ENCODE measurements around the gene ERF.
"Not testable (repeated sequence)": the region's sequence is repeated elsewhere in the genome, so short reads cannot be mapped to it uniquely, and the experiment has no call there.

Gene ERF

DNA sequence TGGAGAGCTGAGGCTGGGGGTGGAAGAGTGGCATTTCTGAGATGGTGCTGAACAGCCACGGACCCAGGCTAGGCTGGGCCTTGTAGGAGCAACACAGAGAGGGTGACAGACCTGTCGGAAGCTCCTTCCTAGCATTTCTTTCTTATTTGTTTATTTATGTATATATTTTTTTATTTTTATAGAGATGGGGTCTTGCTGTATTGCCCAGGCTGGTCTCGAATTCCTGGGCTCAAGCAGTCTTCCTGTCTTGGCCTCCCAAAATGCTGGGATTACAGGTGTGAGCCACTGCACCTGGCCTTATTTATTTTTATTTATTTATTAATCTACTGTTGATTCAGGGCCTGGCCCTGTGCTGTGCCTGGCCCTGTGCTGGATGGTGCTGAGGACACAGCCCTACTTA is 20.6 kb upstream of the ERF start:
- in situ Hi-C loops (cut with HindIII; ENCODE audit: low sequenced_read_pairs), result no loop called here

DNA sequence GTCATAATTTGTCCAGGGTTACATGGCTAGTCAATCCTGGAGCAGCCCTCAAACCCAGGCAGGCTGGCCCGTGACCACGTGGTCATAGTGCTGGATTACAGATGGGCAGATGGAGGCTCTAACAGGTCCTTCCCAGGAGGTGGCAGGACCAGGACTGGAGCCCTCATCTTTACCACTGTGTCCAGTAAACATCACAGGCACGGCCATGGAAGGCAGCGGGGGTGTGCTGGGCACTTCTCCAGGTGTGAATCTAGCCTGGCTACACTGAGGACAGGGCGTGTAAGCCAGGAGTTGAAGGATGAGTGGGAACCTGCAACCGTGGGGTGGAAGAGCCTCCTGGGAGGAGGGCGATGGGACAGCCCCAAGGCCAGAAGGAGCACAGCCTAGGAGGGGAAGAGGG is 20.2 kb upstream of the ERF start:
- in situ Hi-C loops (cut with HindIII; ENCODE audit: low sequenced_read_pairs), result no loop called here

DNA sequence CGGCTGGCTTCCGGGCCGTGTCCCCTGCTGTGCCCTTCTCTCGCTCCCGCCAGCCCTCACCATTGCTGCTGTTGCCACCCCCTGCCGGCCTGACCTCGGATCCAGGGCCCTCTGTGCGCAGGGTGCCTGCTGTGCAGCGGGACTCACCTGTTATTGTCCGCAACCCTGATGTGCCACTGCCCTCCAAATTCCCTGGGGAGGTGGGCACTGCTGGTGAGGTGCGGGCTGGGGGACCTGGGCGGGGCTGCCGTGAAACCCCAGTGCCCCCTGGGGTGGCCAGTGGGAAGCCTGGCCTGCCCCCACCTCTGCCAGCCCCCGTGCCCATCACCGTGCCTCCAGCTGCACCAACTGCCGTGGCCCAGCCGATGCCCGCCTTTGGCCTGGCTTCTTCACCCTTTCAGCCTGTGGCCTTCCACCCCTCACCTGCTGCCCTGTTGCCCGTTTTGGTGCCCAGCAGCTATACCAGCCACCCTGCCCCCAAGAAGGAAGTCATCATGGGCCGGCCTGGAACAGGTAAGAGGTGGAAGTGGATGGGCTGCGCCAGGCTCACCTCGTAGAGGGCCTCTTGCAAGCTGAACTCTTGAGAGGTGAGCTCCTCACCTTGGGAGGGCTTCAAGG is 19.2 kb upstream of the ERF start:
- in situ Hi-C loops (cut with HindIII; ENCODE audit: low sequenced_read_pairs), result no loop called here

DNA sequence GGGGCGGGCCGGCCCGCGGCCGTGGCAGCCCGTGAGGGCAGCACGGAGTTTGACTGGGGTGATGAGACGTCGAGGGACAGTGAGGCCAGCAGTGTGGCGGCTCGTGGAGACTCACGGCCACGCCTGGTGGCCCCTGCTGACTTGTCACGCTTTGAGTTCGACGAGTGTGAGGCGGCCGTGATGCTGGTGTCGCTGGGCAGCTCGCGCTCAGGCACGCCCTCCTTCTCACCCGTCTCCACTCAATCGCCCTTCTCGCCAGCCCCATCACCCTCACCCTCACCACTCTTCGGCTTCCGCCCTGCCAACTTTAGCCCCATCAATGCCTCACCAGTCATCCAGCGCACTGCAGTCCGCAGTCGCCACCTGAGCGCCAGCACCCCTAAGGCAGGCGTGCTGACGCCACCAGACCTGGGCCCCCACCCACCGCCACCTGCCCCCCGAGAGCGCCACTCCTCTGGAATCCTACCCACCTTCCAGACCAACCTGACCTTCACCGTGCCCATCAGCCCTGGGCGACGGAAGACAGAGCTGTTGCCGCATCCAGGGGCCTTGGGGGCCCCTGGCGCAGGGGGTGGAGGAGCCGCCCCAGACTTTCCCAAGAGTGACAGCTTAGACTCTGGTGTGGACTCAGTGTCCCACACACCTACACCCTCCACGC is 18.6 kb upstream of the ERF start:
- in situ Hi-C loops (cut with HindIII; ENCODE audit: low sequenced_read_pairs), result no loop called here

DNA sequence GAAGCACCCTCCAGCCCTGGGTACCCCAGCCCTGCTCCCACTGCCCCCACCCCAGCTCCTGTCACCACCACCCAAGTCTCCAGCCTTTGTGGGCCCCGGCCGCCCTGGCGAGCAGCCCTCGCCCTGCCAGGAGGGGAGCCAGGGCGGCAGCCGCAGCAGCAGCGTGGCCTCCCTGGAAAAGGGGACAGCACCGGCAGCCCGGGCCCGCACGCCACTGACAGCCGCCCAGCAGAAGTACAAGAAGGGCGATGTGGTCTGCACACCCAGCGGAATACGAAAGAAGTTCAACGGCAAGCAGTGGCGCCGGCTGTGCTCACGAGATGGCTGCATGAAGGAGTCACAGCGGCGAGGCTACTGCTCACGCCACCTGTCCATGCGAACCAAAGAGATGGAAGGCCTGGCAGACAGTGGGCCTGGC is 18.1 kb upstream of the ERF start:
- in situ Hi-C loops (cut with HindIII; ENCODE audit: low sequenced_read_pairs), result no loop called here

DNA sequence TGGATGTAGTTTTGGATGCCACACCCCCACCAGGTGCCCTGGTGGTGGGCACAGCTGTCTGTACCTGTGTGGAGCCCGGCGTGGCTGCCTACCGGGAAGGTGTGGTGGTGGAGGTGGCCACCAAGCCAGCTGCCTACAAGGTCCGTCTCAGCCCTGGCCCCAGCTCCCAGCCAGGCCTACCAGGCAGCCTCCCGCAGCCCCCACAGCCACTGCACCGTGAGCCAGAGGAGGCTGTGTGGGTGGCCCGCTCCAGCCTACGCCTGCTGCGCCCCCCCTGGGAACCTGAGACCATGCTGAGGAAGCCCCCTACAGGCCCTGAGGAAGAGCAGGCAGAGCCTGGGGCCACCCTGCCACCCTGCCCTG is 17.6 kb upstream of the ERF start:
- in situ Hi-C loops (cut with HindIII; ENCODE audit: low sequenced_read_pairs), result no loop called here

DNA sequence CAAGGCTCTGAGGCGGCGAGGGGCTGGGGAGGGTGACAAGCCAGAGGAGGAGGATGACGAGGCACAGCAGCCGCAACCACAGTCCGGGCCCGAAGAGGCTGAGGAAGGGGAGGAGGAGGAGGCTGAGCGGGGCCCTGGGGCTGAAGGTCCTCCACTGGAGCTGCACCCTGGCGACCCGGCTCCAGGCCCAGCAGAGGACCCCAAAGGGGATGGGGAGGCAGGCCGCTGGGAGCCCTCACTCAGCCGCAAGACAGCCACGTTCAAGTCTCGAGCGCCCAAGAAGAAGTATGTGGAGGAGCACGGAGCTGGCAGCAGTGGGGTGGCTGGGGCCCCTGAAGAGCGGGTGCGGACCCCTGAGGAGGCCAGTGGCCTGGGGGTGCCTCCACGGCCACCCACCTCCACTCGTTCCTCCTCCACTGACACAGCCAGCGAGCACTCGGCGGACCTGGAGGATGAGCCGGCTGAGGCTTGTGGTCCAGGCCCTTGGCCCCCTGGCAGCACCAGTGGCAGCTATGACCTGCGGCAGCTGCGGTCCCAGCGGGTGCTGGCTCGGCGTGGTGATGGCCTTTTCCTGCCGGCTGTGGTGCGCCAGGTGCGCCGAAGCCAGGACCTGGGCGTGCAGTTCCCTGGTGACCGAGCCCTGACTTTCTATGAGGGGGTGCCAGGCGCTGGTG is 17.1 kb upstream of the ERF start:
- in situ Hi-C loops (cut with HindIII; ENCODE audit: low sequenced_read_pairs), result no loop called here

DNA sequence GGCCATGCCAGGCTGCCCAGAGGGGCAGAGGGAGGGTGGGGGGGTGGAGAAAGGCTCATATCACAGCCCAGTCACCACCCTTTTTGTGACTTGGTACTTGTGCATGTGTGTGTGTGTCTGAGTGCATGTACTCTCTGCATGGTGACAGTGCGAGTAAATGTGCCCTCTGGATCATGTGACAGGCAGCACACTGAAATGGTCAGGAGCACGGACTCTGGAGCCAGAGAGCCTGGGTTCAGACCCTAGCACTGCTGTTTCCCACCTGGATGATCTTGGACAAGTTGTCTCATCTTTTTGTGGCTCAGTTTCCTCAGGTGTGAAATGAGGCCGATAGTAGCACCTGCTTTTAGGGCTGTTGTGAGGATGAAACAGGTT is 16.1 kb upstream of the ERF start:
- in situ Hi-C loops (cut with HindIII; ENCODE audit: low sequenced_read_pairs), result no loop called here

DNA sequence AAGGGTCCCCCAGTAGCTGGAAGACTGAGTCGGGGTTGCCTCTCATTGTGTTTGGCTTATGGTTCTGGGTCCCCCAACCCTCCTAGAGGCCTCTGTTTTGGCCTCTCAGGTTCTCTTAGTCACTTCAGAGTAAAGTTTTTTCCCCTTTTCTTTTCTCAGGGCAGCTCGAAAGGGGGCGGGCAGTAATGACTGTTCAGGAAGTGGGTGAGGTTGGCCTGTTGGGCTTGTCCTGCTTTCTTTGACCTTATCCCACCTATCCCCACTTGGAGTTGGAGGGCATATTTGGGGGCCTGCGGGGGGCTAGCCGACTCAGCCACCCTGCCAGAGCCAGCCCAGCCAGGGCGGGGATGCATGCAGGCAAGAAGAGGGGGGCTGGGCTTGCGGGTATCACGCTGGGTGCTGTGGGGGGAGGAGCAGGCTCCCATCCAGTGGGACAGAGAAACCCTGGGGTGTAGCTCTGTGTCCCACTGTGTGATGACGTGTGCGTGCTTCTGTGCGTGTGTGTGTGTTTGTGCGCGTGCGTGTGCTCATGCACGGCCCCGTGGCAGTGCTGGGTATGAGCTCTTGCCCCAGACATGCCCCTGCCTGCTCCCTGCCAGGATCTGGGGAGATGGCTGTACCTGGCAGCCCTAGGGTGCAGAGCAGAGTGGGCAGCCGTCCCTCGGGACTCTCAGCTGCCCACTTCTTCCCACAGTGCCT is 15.6 kb upstream of the ERF start:
- in situ Hi-C loops (cut with HindIII; ENCODE audit: low sequenced_read_pairs), result no loop called here

DNA sequence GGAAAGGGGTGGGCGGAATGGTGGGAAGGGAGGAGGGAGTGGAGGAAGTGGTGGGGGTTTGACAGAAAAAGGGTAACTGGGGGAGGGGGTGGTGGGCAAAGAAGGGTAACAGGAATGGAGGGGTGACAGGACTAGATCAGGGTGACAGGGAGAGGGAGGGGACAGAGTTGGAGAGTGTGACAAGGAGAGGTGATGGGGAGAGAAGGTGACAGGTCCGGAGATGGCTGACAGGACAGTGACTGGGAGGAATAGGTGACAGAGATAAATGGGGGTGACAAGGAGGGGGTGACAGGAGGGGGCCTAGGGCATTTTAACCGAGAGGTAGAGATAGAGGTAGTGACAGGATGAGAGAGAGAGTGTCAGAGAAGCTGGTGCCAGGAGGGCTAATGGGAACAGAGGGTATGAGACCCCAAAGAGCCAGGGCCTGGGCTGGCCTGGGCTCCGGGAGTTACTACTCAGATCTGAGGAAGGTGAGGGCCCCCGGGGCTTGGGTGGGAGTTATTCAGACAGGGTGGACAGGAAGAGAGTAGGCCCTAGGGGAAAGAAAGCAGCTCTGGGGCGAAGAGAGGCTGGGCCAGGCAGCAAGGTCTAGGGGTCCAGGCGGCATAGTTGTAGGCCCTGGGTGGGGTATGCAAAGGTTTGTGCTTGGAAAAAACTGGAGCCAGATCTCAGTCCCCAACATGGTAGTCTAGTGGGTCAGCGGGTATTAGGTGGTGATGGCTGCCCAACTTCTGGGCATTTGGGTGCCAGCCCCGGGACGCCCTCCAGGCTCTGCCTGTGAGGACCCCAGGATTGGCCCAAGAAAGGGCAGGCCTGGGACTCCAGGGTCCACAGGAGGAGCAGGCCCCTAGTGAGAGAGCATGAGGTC is 14.8 kb upstream of the ERF start:
- in situ Hi-C loops (cut with HindIII; ENCODE audit: low sequenced_read_pairs), result no loop called here

DNA sequence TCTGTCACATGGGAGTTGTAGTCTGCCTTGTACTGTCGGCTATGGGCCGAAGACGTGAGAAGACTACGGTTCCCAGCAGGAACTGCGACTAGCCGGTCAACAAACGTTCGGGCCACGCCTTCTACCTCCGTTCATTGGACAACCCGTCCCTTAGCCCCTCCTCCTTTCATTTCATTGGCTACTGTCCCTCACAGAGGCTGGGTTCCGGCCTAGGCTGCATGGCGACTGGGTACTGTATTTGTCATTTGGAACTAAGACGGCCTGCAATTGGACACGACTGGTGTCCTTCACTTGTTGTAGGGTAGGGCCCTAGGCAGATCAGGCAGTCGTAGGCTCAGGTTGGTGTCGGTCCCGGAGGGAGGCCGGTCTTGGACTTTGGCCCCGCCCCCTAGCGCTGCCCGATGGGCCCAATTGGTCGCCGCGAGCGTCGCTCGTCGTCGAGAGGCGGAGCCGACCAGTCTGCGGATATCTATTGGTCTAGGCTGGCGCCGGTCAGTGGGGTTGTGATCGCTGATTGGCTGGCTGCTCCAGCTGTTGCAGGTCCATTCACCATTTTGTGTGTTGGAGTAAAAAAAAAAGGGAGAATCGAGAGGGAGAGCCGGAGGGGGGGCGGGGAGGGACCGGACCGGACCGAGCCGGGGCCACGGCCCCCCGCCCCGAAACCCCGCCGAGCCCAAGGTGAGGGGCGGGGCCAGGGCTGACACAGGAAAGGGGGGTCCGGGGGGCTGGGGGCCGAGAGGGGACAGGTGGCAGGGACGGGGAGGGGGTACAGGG is 14.0 kb upstream of the ERF start, which contains the start of gene CIC:
Gene CIC, plus strand, starts transcription at position 549 of the 774 bp plus-strand sequence. CDS start 2,532 bp downstream, outside the sequence.
- in situ Hi-C loops (cut with HindIII; ENCODE audit: low sequenced_read_pairs), result no loop called here

DNA sequence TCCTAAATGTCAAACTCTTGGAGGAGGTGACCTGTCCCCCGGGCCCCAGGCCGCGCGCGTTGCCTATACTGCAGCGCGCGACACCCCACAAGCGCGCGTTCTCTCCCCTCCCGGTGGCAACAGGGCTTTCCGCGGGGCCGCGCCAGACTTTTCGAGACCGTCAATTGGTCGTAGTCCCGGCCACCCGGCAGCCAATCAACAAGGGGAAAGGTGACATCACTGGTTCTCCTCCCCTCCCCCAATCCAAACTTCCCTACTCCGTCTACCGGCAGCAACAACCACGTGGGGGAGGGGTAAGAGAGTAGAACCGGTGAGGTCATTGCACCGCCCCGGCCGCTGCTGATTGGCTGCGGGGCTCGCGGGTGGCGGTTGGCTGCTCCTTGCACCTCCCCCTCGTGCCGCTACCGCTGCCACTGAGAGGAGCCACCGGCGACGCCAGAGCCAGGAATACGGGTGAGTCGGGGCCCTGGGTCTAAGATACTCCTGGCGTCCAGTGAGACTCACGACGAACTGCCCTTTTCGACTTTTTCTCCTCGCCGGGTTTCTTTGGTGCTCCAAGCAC is 13.3 kb upstream of the ERF start:
- in situ Hi-C loops (cut with HindIII; ENCODE audit: low sequenced_read_pairs), result no loop called here

DNA sequence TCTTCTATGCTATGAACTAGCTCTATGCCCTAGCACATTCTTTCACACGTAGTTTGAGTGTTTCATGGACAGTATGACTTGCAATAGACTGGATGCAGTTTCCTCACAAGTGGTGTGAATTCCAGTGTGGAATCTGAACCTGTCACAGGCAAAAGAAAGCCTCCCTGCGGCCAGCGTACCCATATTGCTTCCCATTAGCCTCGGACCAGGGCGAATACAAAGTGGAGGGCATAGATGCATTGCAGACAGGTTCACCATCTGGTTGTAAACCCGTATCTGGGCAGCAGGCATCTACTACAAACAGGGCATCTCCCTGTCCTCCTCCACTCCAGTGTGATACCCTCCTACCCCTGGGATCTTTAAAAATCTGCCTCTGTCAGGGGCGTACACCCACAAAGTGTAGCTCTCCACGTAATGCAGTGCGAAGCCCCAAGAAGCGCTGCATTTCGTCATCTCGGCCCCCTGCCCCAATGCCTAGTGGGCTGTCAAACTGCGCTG is 12.8 kb upstream of the ERF start:
- in situ Hi-C loops (cut with HindIII; ENCODE audit: low sequenced_read_pairs), result no loop called here

DNA sequence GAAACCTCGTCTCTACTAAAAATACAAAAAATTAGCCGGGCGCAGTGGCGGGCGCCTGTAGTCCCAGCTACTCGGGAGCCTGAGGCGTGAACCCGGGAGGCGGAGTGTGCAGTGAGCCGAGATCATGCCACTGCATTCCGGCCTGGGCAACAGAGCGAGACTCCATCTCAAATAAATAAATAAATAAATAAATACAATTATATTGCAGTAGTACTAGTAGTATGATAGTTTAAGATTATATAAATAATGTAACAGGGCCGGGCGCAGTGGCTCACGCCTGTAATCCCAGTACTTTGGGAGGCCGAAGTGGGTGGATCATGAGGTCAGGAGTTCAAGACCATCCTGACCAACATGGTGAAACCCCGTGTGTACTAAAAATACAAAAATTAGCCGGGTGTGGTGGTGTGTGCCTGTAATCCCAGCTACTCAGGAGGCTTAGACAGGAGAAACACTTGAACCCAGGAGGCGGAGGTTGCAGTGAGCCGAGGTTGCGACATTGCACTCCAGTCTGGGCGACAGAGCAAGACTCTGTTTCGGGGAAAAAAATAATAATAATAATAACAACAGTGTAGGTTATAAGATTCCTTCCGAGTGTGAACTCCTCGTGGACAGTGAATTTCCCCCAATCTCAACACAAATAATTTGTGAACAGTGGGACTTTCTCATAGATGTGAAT is 12.1 kb upstream of the ERF start:
- in situ Hi-C loops (cut with HindIII; ENCODE audit: low sequenced_read_pairs), result not testable (repeated sequence)

DNA sequence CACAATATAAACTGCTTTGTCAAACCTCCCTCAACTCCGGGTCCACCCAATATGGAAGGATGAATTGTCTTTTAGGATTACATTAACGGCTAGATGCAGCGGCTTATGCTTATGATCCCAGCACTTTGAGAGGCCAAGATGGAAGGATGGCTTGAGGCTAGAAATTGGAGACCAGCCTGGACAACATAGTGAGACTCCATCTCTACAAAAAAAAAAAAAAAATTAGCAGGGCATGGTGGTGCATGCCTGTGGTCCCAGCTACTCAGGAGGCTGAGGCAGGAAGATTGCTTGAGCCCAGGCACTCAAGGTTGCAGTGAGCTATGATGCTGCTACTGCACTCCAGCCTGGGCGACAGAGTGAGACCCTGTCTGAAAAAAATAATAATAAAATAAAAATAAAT is 11.2 kb upstream of the ERF start:
- in situ Hi-C loops (cut with HindIII; ENCODE audit: low sequenced_read_pairs), result not testable (repeated sequence)

DNA sequence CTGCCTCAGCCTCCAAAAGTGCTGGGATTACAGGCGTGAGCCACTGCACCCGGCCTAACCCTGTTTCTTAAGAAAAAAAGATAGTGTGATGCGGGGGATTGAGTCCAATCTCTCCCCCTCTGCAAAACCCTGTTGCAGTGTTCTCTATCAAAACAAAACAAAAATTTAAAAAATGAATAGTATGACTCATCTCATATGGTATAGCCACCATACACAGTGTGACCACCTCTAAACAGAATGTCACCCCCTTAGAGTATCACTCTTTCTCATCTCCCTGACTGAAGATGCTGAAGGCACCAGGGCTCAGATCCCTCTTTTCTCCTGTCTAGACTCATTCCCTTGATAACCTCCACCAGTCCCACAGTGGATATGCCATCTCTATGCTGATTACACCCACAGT is 6.8 kb upstream of the ERF start:
- in situ Hi-C loops (cut with HindIII; ENCODE audit: low sequenced_read_pairs), result no loop called here

DNA sequence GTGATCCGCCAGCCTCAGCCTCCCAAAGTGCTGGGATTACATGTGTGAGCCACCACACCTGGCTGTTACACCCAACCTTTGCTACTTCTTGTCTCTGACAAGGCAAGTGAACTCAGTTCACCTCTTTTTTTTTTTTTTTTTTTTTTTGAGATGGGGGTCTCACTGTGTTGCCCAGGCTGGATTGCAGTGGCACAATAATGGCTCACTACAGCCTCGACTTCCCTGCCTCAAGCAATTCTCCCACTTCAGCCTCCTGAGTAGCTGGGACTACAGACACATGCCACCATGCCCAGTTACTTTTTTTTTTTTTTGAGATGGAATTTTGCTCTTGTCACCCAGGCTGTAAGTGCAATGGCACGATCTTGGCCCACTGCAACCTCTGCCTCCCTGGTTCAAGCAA is 2.9 kb upstream of the ERF start:
- in situ Hi-C loops (cut with HindIII; ENCODE audit: low sequenced_read_pairs), result loop anchor here (5.0 kb wide), 1 partner anchor 74 kb away; no protein-coding TSS in a partner anchor

DNA sequence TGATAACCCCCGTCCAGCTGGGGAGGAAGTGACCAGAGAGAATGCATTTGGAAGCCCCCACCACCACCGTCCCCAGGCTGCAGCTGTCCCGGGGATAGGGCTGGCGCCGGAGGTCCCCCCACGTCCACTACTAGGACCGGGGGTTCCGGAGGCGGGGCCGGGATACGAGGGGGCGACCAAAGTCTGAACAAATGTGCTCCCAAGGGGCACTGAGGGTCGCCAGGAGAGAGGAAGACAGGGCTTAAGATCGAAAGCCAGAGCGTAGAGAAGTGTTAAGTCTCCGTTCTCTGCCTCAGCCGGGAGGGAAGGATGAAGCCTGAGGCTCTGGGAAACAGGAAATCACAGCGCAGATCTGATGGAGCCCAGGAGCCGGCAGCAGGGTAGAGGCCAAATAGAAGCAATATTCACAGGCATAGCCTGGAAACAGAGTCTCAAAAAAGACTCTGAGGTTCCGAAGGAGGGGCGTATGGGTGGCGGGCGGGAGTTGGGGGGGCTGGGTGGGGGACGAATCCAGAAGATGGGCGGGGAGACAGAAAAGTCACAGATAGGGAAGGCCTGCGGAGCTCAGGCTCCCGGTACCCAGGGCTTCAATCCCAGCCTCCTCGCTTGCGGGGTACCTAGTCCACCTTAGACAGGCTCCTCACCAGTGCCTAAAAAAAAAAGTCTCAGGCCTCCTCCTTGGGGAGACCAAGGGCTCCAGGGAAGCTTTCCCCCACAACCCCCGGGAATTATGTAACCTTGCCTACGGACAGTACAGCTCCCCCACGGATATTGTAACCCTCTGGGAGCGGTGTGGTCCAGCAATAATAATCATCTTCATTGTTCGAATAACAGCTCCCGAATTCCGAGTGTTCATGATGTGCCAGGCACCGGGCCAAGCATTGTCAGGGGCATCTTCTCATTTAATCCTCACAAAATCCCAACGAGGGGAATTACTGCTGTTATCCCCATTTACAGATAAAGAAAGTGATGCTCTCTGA is 1.1 kb upstream of the ERF start:
- in situ Hi-C loops (cut with HindIII; ENCODE audit: low sequenced_read_pairs), result loop anchor here (5.0 kb wide), 1 partner anchor 76 kb away; no protein-coding TSS in a partner anchor
